Panc1 (cell line): ENCODE results near the gene DYRK3.

Source experiments
- POLR2AphosphoS5 ChIP-seq: IDR thresholded peaks from 2 replicates; pipeline ENCODE4 v1.6.1; 2012; ENCODE audit warnings: mild to moderate bottlenecking, low read depth, low read length, moderate library complexity
- REST ChIP-seq, 2 experiments: IDR thresholded peaks; 2 replicates each; pipeline ENCODE4 v1.6.1; 2011 to 2012; ENCODE audit warnings: low read depth in 2 of 2, control low read depth in 1 of 2, low read length in 1 of 2, mild to moderate bottlenecking in 1 of 2, moderate library complexity in 1 of 2; ENCODE audit not compliant: insufficient read depth in 1 of 2
- SIN3A ChIP-seq: IDR thresholded peaks from 2 replicates; pipeline ENCODE4 v1.6.1; 2012; ENCODE audit warnings: low read depth, mild to moderate bottlenecking, low read length, moderate library complexity, borderline replicate concordance; ENCODE audit not compliant: insufficient read depth
- TF ChIP-seq, protein P1 (sequence below): fragments of 450-650 bp; IDR thresholded peaks from 2 replicates; pipeline ENCODE4 v1.5.1; 2017; ENCODE audit warnings: mild to moderate bottlenecking

GRCh38 chr1:206643118-206643698, 7.9 kb downstream of the DYRK3 start:
- no peak for TF ChIP-seq POLR2AphosphoS5
- TF ChIP-seq, protein P1, sequence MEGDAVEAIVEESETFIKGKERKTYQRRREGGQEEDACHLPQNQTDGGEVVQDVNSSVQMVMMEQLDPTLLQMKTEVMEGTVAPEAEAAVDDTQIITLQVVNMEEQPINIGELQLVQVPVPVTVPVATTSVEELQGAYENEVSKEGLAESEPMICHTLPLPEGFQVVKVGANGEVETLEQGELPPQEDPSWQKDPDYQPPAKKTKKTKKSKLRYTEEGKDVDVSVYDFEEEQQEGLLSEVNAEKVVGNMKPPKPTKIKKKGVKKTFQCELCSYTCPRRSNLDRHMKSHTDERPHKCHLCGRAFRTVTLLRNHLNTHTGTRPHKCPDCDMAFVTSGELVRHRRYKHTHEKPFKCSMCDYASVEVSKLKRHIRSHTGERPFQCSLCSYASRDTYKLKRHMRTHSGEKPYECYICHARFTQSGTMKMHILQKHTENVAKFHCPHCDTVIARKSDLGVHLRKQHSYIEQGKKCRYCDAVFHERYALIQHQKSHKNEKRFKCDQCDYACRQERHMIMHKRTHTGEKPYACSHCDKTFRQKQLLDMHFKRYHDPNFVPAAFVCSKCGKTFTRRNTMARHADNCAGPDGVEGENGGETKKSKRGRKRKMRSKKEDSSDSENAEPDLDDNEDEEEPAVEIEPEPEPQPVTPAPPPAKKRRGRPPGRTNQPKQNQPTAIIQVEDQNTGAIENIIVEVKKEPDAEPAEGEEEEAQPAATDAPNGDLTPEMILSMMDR: no peak
- TF ChIP-seq REST (IDR thresholded peaks at IDR 0.05; ENCODE audit: insufficient read depth in 1 of 2, low read depth in 2 of 2, low read length in 1 of 2): no peak
- TF ChIP-seq SIN3A: no peak
